Vagina (tissue), 2 donors: Measurements from ENCODE around the gene PSME2.

Source experiments
- POLR2A ChIP-seq, 2 donors: fragments of 450-650 bp; IDR thresholded peaks; one replicate each; pipeline ENCODE4 v1.6.1; 2017; ENCODE audit warnings: antibody characterized with exemption in 2 of 2, mild to moderate bottlenecking in 2 of 2, moderate library complexity in 2 of 2
- POLR2AphosphoS5 ChIP-seq, 2 donors: sonication (generic); formaldehyde crosslinking; IDR thresholded peaks; one replicate each; pipeline ENCODE4 v1.9.0; 2017; ENCODE audit warnings: antibody characterized with exemption in 2 of 2, mild to moderate bottlenecking in 2 of 2, low read depth in 1 of 2; ENCODE audit not compliant: insufficient read depth in 1 of 2
- TF ChIP-seq, protein P1 (sequence below), 3 experiments: fragments of 450-650 bp in 2 of 3; fragments of 200-600 bp in 1 of 3; sonication (generic) in 1 of 3; IDR thresholded peaks; one replicate each; pipeline ENCODE4 v1.5.1; 2017 to 2019; ENCODE audit warnings: antibody characterized with exemption in 3 of 3, mild to moderate bottlenecking in 2 of 3, moderate library complexity in 2 of 3

DNA sequence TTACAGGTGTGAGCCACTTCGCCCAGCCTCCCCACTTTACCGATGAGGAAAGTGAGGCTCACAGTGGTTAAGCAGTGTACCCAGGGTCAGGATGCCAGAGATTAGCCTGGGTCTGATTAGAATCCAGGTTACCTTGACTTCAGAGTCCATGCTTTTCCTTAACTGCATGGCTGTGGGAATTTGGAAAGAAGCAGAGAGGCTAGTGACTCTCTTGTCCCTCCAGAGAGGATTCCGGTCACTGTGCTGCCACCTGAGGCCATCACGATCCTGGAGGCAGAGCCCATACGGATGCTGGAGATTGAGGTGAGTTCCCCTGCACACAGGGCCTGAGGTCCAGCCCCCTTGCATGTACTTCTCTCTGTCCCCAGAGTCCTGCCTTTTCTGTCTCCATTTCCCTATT lies 30.2 kb upstream of the PSME2 start:
- TF ChIP-seq POLR2A (IDR thresholded peaks at IDR 0.05): no peak
- TF ChIP-seq, protein P1, sequence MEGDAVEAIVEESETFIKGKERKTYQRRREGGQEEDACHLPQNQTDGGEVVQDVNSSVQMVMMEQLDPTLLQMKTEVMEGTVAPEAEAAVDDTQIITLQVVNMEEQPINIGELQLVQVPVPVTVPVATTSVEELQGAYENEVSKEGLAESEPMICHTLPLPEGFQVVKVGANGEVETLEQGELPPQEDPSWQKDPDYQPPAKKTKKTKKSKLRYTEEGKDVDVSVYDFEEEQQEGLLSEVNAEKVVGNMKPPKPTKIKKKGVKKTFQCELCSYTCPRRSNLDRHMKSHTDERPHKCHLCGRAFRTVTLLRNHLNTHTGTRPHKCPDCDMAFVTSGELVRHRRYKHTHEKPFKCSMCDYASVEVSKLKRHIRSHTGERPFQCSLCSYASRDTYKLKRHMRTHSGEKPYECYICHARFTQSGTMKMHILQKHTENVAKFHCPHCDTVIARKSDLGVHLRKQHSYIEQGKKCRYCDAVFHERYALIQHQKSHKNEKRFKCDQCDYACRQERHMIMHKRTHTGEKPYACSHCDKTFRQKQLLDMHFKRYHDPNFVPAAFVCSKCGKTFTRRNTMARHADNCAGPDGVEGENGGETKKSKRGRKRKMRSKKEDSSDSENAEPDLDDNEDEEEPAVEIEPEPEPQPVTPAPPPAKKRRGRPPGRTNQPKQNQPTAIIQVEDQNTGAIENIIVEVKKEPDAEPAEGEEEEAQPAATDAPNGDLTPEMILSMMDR (IDR thresholded peaks at IDR 0.05): no peak
- TF ChIP-seq POLR2AphosphoS5 (IDR thresholded peaks at IDR 0.05; ENCODE audit: insufficient read depth in 1 of 2, low read depth in 1 of 2): no peak
